ENCODE data around the gene XRCC5.

DNA sequence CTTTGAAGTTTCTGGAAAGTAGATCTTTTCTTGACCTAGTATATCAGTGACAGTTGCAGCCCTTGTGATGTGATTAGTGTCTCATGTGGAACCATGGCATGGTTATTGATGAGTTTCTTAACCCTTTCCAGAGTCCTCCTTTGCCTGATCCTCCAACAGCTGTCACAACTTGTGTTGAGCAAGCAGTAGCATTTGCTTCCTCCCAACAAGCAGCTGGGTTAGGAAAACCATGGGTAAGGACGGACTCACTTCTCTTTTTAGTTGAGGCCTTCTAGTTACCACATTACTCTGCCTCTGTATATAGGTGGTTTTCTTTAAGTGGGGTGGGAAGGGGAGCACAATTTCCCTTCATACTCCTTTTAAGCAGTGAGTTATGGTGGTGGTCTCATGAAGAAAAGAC is 96.3 kb downstream of the XRCC5 start:
- TF ChIP-seq, protein P1, sequence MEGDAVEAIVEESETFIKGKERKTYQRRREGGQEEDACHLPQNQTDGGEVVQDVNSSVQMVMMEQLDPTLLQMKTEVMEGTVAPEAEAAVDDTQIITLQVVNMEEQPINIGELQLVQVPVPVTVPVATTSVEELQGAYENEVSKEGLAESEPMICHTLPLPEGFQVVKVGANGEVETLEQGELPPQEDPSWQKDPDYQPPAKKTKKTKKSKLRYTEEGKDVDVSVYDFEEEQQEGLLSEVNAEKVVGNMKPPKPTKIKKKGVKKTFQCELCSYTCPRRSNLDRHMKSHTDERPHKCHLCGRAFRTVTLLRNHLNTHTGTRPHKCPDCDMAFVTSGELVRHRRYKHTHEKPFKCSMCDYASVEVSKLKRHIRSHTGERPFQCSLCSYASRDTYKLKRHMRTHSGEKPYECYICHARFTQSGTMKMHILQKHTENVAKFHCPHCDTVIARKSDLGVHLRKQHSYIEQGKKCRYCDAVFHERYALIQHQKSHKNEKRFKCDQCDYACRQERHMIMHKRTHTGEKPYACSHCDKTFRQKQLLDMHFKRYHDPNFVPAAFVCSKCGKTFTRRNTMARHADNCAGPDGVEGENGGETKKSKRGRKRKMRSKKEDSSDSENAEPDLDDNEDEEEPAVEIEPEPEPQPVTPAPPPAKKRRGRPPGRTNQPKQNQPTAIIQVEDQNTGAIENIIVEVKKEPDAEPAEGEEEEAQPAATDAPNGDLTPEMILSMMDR (IDR thresholded peaks at IDR 0.05 in 2 of 3, conservative IDR thresholded peaks at IDR 0.05 in 1 of 3; ENCODE audit: borderline replicate concordance in 1 of 3, insufficient read depth in 1 of 3, low read depth in 2 of 3, low read length in 2 of 3) = no peak
- TF ChIP-seq CEBPB (IDR thresholded peaks at IDR 0.05; ENCODE audit: low read depth) (no peak), FOSL1 (IDR thresholded peaks at IDR 0.05; ENCODE audit: low read depth) (no peak)

Data from HCT116 (cell line).